AG04450 (cell line): Measurements from ENCODE around the gene KLK6. TPM values are rescaled to one million over a fixed set of nuclear protein-coding genes. Genes with fewer than 3 reads are reported as not detected.

Experiments used
- CTCF ChIA-PET: fragments of 300-600, 350-600 bp; formaldehyde crosslinking; extraction: SDS; loops from one replicate; lab custom pipeline; 2022; ENCODE audit warnings: antibody characterized with exemption, inconsistent platforms; lab: Charles Lee
- POLR2A ChIA-PET: fragments of 350-600 bp; formaldehyde crosslinking; extraction: SDS; loops from one replicate; lab custom pipeline; 2021; ENCODE audit warnings: antibody characterized with exemption, inconsistent platforms; lab: Yijun Ruan, JAX
- DNase-seq: peaks from one replicate; pipeline ENCODE4 v3.0.0-alpha.2; 2011; ENCODE audit warnings: low read depth, low spot score
- H3K27ac ChIP-seq: one replicate; pipeline ENCODE4 v1.5.1; 2012; ENCODE audit warnings: low read depth, low read length, control low read depth
- H3K27me3 ChIP-seq: one replicate; pipeline ENCODE4 v1.6.0; 2012; ENCODE audit warnings: low read length; ENCODE audit not compliant: control insufficient read depth, insufficient read depth
- H3K4me3 ChIP-seq: 2 replicates; pipeline ENCODE4 v1.5.1; 2011; ENCODE audit warnings: mild to moderate bottlenecking, low read depth, low read length, control low read depth
- H3K9me3 ChIP-seq: 2 replicates; pipeline ENCODE4 v1.5.1; 2012; ENCODE audit warnings: low read length; ENCODE audit not compliant: control insufficient read depth, insufficient read depth
- CTCF ChIP-seq: IDR thresholded peaks from 2 replicates; pipeline ENCODE4 v1.5.1; 2011; ENCODE audit warnings: low read depth, low read length, control low read depth, inconsistent platforms
- polyA plus RNA-seq: library from polyadenylated mRNA; depleted of rRNA; stranded (reverse); fragments of >200 nt; gene quantifications from 2 replicates; pipeline ENCODE4 v1.2.3, GENCODE V29; 2011

KLK6 gene
- polyA plus RNA-seq, 1 experiment = not detected

- ChIA-PET POLR2A (no interaction called here), CTCF (interaction anchor here (0.7 to 2.1 kb wide), 2 partner anchors 10 to 241 kb away, joined by 6 to 9 read pairs; no protein-coding TSS in a partner anchor)
- no peak overlapping the region for H3K27ac ChIP-seq
- H3K4me3 ChIP-seq = no peak overlapping the region
- TF ChIP-seq CTCF = no peak
- H3K27me3 ChIP-seq = no peaks in the 10 kb centered on the region
- no peaks in the 10 kb centered on the region for H3K9me3 ChIP-seq
- DNase-seq = no peak
Measured at GRCh38 chr19:50932018-50932689, 37.2 kb downstream of the KLK6 start.

DNA sequence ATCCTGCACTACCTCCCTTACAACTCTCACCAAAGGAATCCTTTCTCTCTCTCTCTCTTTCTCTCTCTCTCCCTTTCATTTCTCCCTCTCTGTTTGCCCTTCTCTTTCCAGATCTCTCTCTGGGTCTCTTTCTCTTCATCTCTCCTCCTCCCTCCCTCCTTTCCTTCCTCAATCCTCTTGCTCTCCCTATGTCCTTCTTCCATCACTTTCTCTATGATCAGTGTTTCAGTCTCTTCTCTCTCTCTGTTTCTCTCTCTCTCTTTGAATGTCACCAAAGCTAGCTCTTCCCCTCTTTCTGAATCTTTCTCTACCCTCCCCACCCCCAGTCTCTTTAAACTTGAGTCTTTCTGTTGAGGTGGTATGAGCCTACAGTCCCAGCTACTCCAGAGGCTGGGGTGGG lies 38.4 kb downstream of the KLK6 start:
- POLR2A ChIA-PET = no interaction called here
- no peak for TF ChIP-seq CTCF
- CTCF ChIA-PET = interaction anchor here (0.6 to 1.2 kb wide), 2 partner anchors 9 to 23 kb away, joined by 3 read pairs; no protein-coding TSS in a partner anchor
- Histone ChIP-seq H3K4me3 (no peak overlapping the region), H3K27me3 (no peaks in the 10 kb centered on the region), H3K9me3 (no peaks in the 10 kb centered on the region), H3K27ac (no peak overlapping the region)
- DNase-seq = no peak

GRCh38 chr19:50928831-50929230 lies 40.6 kb downstream of the KLK6 start:
- ChIA-PET POLR2A (no interaction called here), CTCF (no interaction called here)
- no peak for DNase-seq

DNA sequence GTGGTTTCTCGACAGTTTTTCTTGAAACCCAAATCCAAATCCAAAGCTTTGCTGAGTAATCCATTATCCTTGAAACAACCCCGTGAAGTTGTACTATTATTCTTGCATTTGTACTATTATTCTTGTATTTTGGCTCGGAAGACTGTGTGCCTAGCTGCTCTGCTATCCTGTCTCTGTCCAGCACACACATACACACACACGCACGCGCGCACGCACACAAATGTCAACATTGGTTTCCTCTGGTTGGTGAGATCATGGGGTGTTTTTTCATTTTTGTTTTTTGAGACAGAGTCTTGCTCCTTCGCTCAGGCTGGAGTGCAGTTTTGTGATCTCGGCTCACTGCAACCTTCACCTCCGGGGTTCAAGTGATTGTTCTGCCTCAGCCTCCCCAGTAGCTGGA lies 43.2 kb downstream of the KLK6 start:
- CTCF ChIA-PET = no interaction called here
- no peak overlapping the region for H3K4me3 ChIP-seq
- H3K27me3 ChIP-seq = no peaks in the 10 kb centered on the region
- POLR2A ChIA-PET = no interaction called here
- no peaks in the 10 kb centered on the region for H3K9me3 ChIP-seq
- H3K27ac ChIP-seq = no peak overlapping the region
- no peak for DNase-seq
- no peak for TF ChIP-seq CTCF

More at GRCh38 chr19:50928831-50929230, 40.6 kb downstream of the KLK6 start:
- Histone ChIP-seq H3K27me3 (no peaks in the 10 kb centered on the region), H3K9me3 (no peaks in the 10 kb centered on the region), H3K27ac (no peak overlapping the region), H3K4me3 (no peak overlapping the region)
- no peak for TF ChIP-seq CTCF

DNA sequence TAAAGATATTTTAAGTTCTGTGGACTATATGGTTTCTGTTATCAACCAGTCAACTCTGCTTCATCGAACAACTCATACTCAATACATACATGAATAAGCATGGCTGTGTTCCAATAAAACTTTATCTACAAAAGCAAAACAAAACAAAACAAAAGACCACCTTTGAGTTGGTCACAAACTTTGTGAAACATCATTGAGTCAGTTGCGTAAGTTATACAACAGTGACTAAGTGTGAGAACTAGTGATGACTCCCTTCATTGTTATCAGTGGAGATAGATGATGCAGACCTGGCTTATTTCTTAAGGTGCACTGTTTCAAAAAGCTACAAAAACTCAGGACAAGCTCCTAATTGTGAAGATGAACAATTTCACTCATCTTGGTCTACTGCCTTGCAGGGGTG lies 43.7 kb downstream of the KLK6 start:
- no peak for TF ChIP-seq CTCF
- ChIA-PET CTCF (interaction anchor here (1.2 kb wide), 1 partner anchor 256 kb away, joined by 3 read pairs; no protein-coding TSS in a partner anchor), POLR2A (no interaction called here)
- Histone ChIP-seq H3K4me3 (no peak overlapping the region), H3K9me3 (no peaks in the 10 kb centered on the region), H3K27me3 (no peaks in the 10 kb centered on the region), H3K27ac (no peak overlapping the region)
- no peak for DNase-seq
